Endodermal cell (in vitro differentiated cells): Measurements from ENCODE around the gene BRICD5. TPM values are rescaled to one million over a fixed set of nuclear protein-coding genes. Genes with fewer than 3 reads are reported as not detected.

Source experiments
- DNase-seq: peaks from one replicate; pipeline ENCODE4 v3.0.0-alpha.2; 2017
- H3K27ac ChIP-seq: 2 replicates; pipeline ENCODE4 v1.5.1; 2013; ENCODE audit warnings: mild to moderate bottlenecking, low read depth, low read length, moderate library complexity
- H3K27me3 ChIP-seq: 2 replicates; pipeline ENCODE4 v1.6.1; 2013; ENCODE audit warnings: mild to moderate bottlenecking, low read length, moderate library complexity; ENCODE audit not compliant: insufficient read depth, control insufficient read depth, poor library complexity, severe bottlenecking
- H3K36me3 ChIP-seq: 2 replicates; pipeline ENCODE4 v1.7.0; 2013; ENCODE audit warnings: mild to moderate bottlenecking, low read length, moderate library complexity; ENCODE audit not compliant: control insufficient read depth, insufficient read depth
- H3K4me1 ChIP-seq: one replicate; pipeline ENCODE4 v1.7.0; 2013; ENCODE audit warnings: low read length; ENCODE audit not compliant: control insufficient read depth, insufficient read depth
- H3K4me3 ChIP-seq: 2 replicates; pipeline ENCODE4 v1.5.1; 2013; ENCODE audit warnings: mild to moderate bottlenecking, low read length, moderate library complexity
- H3K9ac ChIP-seq: 2 replicates; pipeline ENCODE4 v1.6.1; 2013; ENCODE audit warnings: mild to moderate bottlenecking, low read length, moderate library complexity; ENCODE audit not compliant: poor library complexity, severe bottlenecking; ENCODE audit errors: extremely low read depth
- H3K9me3 ChIP-seq: 2 replicates; pipeline ENCODE4 v1.6.1; 2013; ENCODE audit warnings: mild to moderate bottlenecking, low read length, moderate library complexity; ENCODE audit not compliant: control insufficient read depth
- H3K27ac Mint-ChIP-seq: 2 replicates; pipeline ENCODE4 v1.8.0; 2020; ENCODE audit warnings: mixed read lengths
- H3K27me3 Mint-ChIP-seq: 2 replicates; pipeline ENCODE4 v1.8.0; 2021; ENCODE audit warnings: mild to moderate bottlenecking, mixed read lengths; ENCODE audit not compliant: insufficient read depth
- H3K36me3 Mint-ChIP-seq: 2 replicates; pipeline ENCODE4 v1.8.0; 2020; ENCODE audit warnings: low read depth, mixed read lengths
- H3K4me1 Mint-ChIP-seq: 2 replicates; pipeline ENCODE4 v1.8.0; 2020; ENCODE audit warnings: mixed read lengths
- H3K4me3 Mint-ChIP-seq: 2 replicates; pipeline ENCODE4 v1.8.0; 2020; ENCODE audit warnings: mild to moderate bottlenecking, moderate library complexity, mixed read lengths
- H3K9me3 Mint-ChIP-seq: 2 replicates; pipeline ENCODE4 v1.8.0; 2020; ENCODE audit warnings: mild to moderate bottlenecking, mixed read lengths
- WGBS, 2 experiments: methylation state at CpG; one replicate each; pipeline versions ENCODE4 v1.1.5 to v1.1.7; 2013; ENCODE audit warnings: missing lambda C conversion rate in 2 of 2, mixed read lengths in 1 of 2; ENCODE audit not compliant: insufficient coverage in 1 of 2, insufficient read length in 1 of 2; 5-methylcytosine and 5-hydroxymethylcytosine counted together
- total RNA-seq, 2 donors: library from RNA; stranded (reverse); fragmentation: NEBNext Ultra II Directional in 1 of 2; extraction: Animal tissue kit (Norgen Biotek cat#: 25700) in 1 of 2; gene quantifications; 2 replicates in 1 of 2; 3 replicates in 1 of 2; pipeline ENCODE4 v1.2.1, GENCODE V29; 2021
- TF ChIP-seq, protein P1 (sequence below): fragments of 200-600 bp; sonication (generic); conservative IDR thresholded peaks from 2 replicates; pipeline ENCODE4 v1.5.0; 2021; ENCODE audit warnings: antibody characterized with exemption, mild to moderate bottlenecking

Gene BRICD5
- total RNA-seq, 2 donors from 2014 or later = 7.7 to 15.0 TPM

- H3K27me3 Mint-ChIP-seq = no peaks in the 10 kb centered on the region
- TF ChIP-seq, protein P1, sequence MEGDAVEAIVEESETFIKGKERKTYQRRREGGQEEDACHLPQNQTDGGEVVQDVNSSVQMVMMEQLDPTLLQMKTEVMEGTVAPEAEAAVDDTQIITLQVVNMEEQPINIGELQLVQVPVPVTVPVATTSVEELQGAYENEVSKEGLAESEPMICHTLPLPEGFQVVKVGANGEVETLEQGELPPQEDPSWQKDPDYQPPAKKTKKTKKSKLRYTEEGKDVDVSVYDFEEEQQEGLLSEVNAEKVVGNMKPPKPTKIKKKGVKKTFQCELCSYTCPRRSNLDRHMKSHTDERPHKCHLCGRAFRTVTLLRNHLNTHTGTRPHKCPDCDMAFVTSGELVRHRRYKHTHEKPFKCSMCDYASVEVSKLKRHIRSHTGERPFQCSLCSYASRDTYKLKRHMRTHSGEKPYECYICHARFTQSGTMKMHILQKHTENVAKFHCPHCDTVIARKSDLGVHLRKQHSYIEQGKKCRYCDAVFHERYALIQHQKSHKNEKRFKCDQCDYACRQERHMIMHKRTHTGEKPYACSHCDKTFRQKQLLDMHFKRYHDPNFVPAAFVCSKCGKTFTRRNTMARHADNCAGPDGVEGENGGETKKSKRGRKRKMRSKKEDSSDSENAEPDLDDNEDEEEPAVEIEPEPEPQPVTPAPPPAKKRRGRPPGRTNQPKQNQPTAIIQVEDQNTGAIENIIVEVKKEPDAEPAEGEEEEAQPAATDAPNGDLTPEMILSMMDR = no peak
- no peaks in the 10 kb centered on the region for H3K9me3 Mint-ChIP-seq
- no peak overlapping the region for H3K27ac ChIP-seq
- no peaks in the 10 kb centered on the region for H3K27me3 ChIP-seq
- H3K36me3 Mint-ChIP-seq = peaks cover 20% of the 10 kb centered on the region
- H3K9me3 ChIP-seq = no peaks in the 10 kb centered on the region
- H3K36me3 ChIP-seq = peaks cover 10% of the 10 kb centered on the region
- no peaks in the 10 kb centered on the region for H3K4me1 ChIP-seq
- no peaks in the 10 kb centered on the region for H3K4me1 Mint-ChIP-seq
- whole genome bisulfite sequencing, 2 experiments = 95 to 98% methylated on average over 12 to 17 of the region's 17 CpGs
- H3K9ac ChIP-seq = no peak overlapping the region
- no peak for DNase-seq
- H3K4me3 Mint-ChIP-seq = no peak overlapping the region
- no peak overlapping the region for H3K4me3 ChIP-seq
- H3K27ac Mint-ChIP-seq = peak overlapping the region; percentile 58
Measured at GRCh38 chr16:2166263-2167067, 44.2 kb downstream of the BRICD5 start.

DNA sequence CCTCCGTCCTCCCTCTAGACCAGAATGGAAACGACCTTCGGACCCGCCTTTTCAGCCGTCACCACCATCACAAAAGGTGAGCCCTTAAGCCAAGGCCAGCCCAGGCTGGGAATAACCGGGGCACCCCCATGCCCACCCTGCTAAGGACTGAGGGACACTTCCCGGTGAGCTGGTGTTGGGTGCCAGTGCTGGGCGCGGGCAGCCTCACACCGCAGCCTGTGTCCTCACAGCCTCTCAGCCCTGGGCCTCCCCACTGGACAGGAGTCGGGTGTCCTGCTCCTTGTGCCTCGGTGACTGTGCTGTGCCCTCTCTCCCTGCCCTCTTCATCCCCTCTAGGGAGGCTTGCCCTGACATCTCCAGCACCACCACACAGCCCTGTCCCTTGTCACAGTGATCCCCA lies 44.8 kb downstream of the BRICD5 start:
- Histone ChIP-seq H3K9me3 (no peaks in the 10 kb centered on the region), H3K9ac (no peak overlapping the region), H3K4me1 (no peaks in the 10 kb centered on the region), H3K4me3 (no peak overlapping the region), H3K27me3 (no peaks in the 10 kb centered on the region), H3K36me3 (peaks cover 10% of the 10 kb centered on the region), H3K27ac (no peak overlapping the region)
- Mint-ChIP-seq H3K9me3 (no peaks in the 10 kb centered on the region), H3K4me1 (no peaks in the 10 kb centered on the region), H3K36me3 (peaks cover 20% of the 10 kb centered on the region), H3K4me3 (no peak overlapping the region), H3K27ac (peak overlapping the region; percentile 58), H3K27me3 (no peaks in the 10 kb centered on the region)
- no peak for DNase-seq
- TF ChIP-seq, protein P1 = no peak
- WGBS, 2 experiments = 93 to 98% methylated on average over 5 to 12 of the region's 12 CpGs

DNA sequence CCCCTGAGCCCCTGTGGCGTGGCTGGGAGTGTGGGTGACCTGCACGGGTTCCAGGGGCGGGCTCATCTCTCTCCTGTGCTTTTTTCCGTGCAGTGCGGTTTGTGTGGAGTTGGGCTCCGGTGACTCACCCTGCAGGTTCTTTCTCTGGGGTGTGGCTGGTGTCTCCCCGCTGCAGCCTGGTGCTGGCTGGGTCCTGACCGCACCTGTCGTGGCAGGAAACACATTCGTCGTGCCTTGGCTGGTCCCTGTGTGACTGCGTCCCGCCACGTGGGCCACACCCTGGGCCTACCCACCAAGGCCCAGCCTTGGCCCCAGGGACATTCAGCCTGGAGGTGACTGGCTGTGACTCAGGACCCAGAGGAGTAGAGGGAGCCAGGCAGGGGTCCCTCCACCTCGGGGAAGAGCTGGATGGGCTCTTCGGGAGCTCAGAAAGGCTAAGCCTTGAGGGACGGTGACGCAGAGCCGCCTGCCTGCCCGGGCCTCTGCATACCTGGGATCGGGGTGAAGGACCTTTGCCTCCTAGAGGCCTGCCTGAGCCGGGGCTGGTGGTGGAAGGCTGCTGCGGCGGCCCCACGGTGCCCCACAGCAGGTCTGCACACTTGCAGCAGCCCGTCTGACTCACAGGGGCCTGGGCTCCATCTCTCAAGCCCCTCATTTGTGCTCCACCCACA lies 47.3 kb downstream of the BRICD5 start:
- no peaks in the 10 kb centered on the region for H3K27me3 Mint-ChIP-seq
- no peaks in the 10 kb centered on the region for H3K9me3 Mint-ChIP-seq
- H3K36me3 Mint-ChIP-seq = peaks cover 18% of the 10 kb centered on the region
- Histone ChIP-seq H3K4me3 (no peak overlapping the region), H3K9me3 (no peaks in the 10 kb centered on the region), H3K4me1 (no peaks in the 10 kb centered on the region), H3K9ac (no peak overlapping the region), H3K27me3 (no peaks in the 10 kb centered on the region), H3K27ac (no peak overlapping the region), H3K36me3 (no peaks in the 10 kb centered on the region)
- 85 to 97% methylated on average over 12 to 26 of the region's 26 CpGs for WGBS, 2 experiments
- H3K27ac Mint-ChIP-seq = no peak overlapping the region
- no peak overlapping the region for H3K4me3 Mint-ChIP-seq
- no peak for DNase-seq
- TF ChIP-seq, protein P1 = no peak
- H3K4me1 Mint-ChIP-seq = peaks cover 5% of the 10 kb centered on the region
